ENCODE measurements around the gene PDE7B.

PDE7B gene

GRCh38 chr6:136148051-136148450 lies 296.6 kb downstream of the PDE7B start:
- H4K8ac ChIP-seq (ENCODE audit: low read depth, low read length), result no peak overlapping the region
- H3K79me2 ChIP-seq (ENCODE audit: control insufficient read depth, insufficient read depth, low read length), result no peaks in the 10 kb centered on the region
- no peak overlapping the region for H3K4ac ChIP-seq (ENCODE audit: low read depth, low read length)
- WGBS (ENCODE audit: extremely low coverage, insufficient coverage, low lambda C conversion rate), result no CpG with 5 or more reads among the region's 1 CpG
- no peak overlapping the region for H3K27ac ChIP-seq (ENCODE audit: low read depth, low read length)
- no peaks in the 10 kb centered on the region for H3K27me3 ChIP-seq (ENCODE audit: insufficient read depth, low read length, poor library complexity)
- no peak overlapping the region for H2BK120ac ChIP-seq (ENCODE audit: low read depth, low read length)
- H2BK15ac ChIP-seq (replicated peaks; ENCODE audit: low read depth), result no peak overlapping the region
- no peaks in the 10 kb centered on the region for H3K79me1 ChIP-seq (ENCODE audit: low read length)
- H3K56ac ChIP-seq (ENCODE audit: low read length), result no peak overlapping the region
- no peak overlapping the region for H3K18ac ChIP-seq (ENCODE audit: low read length)
- H3K36me3 ChIP-seq (ENCODE audit: control insufficient read depth, insufficient read depth, low read length), result no peaks in the 10 kb centered on the region
- DNase-seq, result no peak
- no peak overlapping the region for H3K9ac ChIP-seq (ENCODE audit: low read length)
- H3K23ac ChIP-seq (ENCODE audit: low read length), result no peak overlapping the region
- no peak overlapping the region for H2AK5ac ChIP-seq (ENCODE audit: low read length)
- no peaks in the 10 kb centered on the region for H3K4me1 ChIP-seq (ENCODE audit: control insufficient read depth, low read depth, low read length)
- no peak overlapping the region for H3K4me2 ChIP-seq (ENCODE audit: low read length)
- H3K4me3 ChIP-seq (ENCODE audit: low read length), result no peak overlapping the region
- H2BK5ac ChIP-seq (ENCODE audit: low read length), result no peak overlapping the region
- no peak overlapping the region for H4K5ac ChIP-seq (ENCODE audit: low read length)

DNA sequence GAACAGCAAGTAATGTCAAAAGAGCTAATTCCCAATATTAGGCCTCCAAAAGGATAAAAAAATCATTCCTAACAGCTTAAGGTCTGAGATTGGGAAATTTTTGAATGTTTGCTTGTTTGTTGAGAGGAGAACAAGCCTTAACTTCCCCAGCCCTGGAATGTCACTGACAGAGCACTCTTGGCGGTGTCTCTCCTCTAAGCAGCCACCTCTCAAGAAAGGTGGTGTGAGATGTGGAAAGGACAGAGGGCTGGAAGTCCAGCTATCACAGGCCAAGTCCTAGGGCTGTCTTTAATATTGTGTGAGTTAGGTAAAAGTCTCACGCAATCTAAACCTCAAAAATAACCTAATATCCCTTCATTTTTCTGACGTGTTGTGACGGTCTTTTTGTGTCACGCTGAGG lies 297.0 kb downstream of the PDE7B start:
- Histone ChIP-seq H2BK15ac (replicated peaks; ENCODE audit: low read depth) (no peak overlapping the region), H3K4me3 (ENCODE audit: low read length) (no peak overlapping the region), H3K4me1 (ENCODE audit: control insufficient read depth, low read depth, low read length) (no peaks in the 10 kb centered on the region), H4K8ac (ENCODE audit: low read depth, low read length) (no peak overlapping the region), H3K79me1 (ENCODE audit: low read length) (no peaks in the 10 kb centered on the region), H2BK120ac (ENCODE audit: low read depth, low read length) (no peak overlapping the region), H3K9ac (ENCODE audit: low read length) (no peak overlapping the region), H2BK5ac (ENCODE audit: low read length) (no peak overlapping the region), H3K36me3 (ENCODE audit: control insufficient read depth, insufficient read depth, low read length) (no peaks in the 10 kb centered on the region), H3K56ac (ENCODE audit: low read length) (no peak overlapping the region), H3K27ac (ENCODE audit: low read depth, low read length) (no peak overlapping the region), H3K18ac (ENCODE audit: low read length) (no peak overlapping the region), H3K4me2 (ENCODE audit: low read length) (no peak overlapping the region), H3K79me2 (ENCODE audit: control insufficient read depth, insufficient read depth, low read length) (no peaks in the 10 kb centered on the region), H3K4ac (ENCODE audit: low read depth, low read length) (no peak overlapping the region), H4K5ac (ENCODE audit: low read length) (no peak overlapping the region), H3K23ac (ENCODE audit: low read length) (no peak overlapping the region), H3K27me3 (ENCODE audit: insufficient read depth, low read length, poor library complexity) (no peaks in the 10 kb centered on the region), H2AK5ac (ENCODE audit: low read length) (no peak overlapping the region)
- WGBS (ENCODE audit: extremely low coverage, insufficient coverage, low lambda C conversion rate), result no CpG with 5 or more reads among the region's 5 CpGs
- DNase-seq, result no peak

GRCh38 chr6:136149311-136149710 lies 297.8 kb downstream of the PDE7B start:
- H3K27ac ChIP-seq (ENCODE audit: low read depth, low read length), result no peak overlapping the region
- H3K4ac ChIP-seq (ENCODE audit: low read depth, low read length), result no peak overlapping the region
- no peak overlapping the region for H3K23ac ChIP-seq (ENCODE audit: low read length)
- H3K27me3 ChIP-seq (ENCODE audit: insufficient read depth, low read length, poor library complexity), result no peaks in the 10 kb centered on the region
- no peak overlapping the region for H2BK15ac ChIP-seq (replicated peaks; ENCODE audit: low read depth)
- H2BK5ac ChIP-seq (ENCODE audit: low read length), result no peak overlapping the region
- no peak overlapping the region for H3K18ac ChIP-seq (ENCODE audit: low read length)
- no CpG with 5 or more reads among the region's 2 CpGs for WGBS (ENCODE audit: extremely low coverage, insufficient coverage, low lambda C conversion rate)
- H4K8ac ChIP-seq (ENCODE audit: low read depth, low read length), result no peak overlapping the region
- H3K79me2 ChIP-seq (ENCODE audit: control insufficient read depth, insufficient read depth, low read length), result no peaks in the 10 kb centered on the region
- no peaks in the 10 kb centered on the region for H3K36me3 ChIP-seq (ENCODE audit: control insufficient read depth, insufficient read depth, low read length)
- H3K4me3 ChIP-seq (ENCODE audit: low read length), result no peak overlapping the region
- no peak overlapping the region for H2AK5ac ChIP-seq (ENCODE audit: low read length)
- no peak overlapping the region for H3K9ac ChIP-seq (ENCODE audit: low read length)
- DNase-seq, result no peak
- H3K79me1 ChIP-seq (ENCODE audit: low read length), result no peaks in the 10 kb centered on the region
- H3K4me1 ChIP-seq (ENCODE audit: control insufficient read depth, low read depth, low read length), result no peaks in the 10 kb centered on the region
- no peak overlapping the region for H4K5ac ChIP-seq (ENCODE audit: low read length)
- no peak overlapping the region for H3K56ac ChIP-seq (ENCODE audit: low read length)
- no peak overlapping the region for H2BK120ac ChIP-seq (ENCODE audit: low read depth, low read length)
- H3K4me2 ChIP-seq (ENCODE audit: low read length), result no peak overlapping the region

DNA sequence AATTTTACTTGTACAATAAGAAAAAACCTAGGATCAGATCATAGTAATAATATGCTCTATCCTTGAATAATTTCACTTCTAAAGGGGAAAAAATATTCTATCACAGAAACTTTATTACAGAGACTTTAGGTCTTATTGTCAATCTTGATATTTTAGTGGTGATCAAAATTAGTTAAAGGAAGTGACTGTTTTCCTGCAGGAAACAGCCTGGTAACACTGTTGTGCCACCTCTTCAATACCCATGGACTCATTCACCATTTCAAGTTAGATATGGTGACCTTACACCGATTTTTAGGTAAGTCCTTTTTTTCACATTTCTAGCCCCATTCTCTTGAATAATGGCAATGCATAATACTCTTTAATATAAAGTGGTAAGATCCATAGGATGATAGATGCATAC lies 299.5 kb downstream of the PDE7B start:
- no peak overlapping the region for H3K4me3 ChIP-seq (ENCODE audit: low read length)
- H4K5ac ChIP-seq (ENCODE audit: low read length), result no peak overlapping the region

DNA sequence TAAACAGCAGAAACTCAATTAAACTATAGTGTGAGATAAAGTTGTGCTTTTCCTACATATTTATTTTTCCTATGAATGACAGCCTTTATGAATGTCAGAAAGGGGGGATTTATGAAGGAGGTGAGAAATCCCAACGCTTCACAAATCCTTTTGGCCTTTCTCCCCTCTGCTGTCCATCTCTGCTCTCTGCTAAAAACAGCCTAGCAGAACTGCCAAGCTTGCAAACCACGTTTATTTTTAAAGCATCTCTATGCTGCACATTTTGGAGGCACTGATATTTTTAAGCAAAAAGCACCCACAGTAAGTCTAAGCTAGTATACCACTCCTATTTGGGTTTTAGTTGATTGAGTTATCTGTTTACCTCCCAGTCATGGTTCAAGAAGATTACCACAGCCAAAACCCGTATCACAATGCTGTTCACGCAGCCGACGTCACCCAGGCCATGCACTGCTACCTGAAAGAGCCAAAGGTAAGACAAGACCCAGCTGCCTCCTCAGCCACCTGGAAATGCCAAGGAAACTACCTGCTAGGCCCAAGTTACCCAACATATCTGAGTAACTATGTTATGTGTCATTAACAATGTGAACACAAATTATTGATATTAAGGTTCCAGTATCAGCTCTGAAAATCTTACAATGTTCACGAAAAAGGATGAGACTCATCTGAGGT lies 302.3 kb downstream of the PDE7B start:
- Histone ChIP-seq H3K4me3 (ENCODE audit: low read length) (no peak overlapping the region), H3K4me1 (ENCODE audit: control insufficient read depth, low read depth, low read length) (no peaks in the 10 kb centered on the region), H3K79me1 (ENCODE audit: low read length) (no peaks in the 10 kb centered on the region), H3K23ac (ENCODE audit: low read length) (no peak overlapping the region), H3K18ac (ENCODE audit: low read length) (no peak overlapping the region), H3K79me2 (ENCODE audit: control insufficient read depth, insufficient read depth, low read length) (no peaks in the 10 kb centered on the region), H4K8ac (ENCODE audit: low read depth, low read length) (no peak overlapping the region), H2AK5ac (ENCODE audit: low read length) (no peak overlapping the region), H3K36me3 (ENCODE audit: control insufficient read depth, insufficient read depth, low read length) (no peaks in the 10 kb centered on the region), H3K27ac (ENCODE audit: low read depth, low read length) (no peak overlapping the region), H2BK120ac (ENCODE audit: low read depth, low read length) (no peak overlapping the region), H3K27me3 (ENCODE audit: insufficient read depth, low read length, poor library complexity) (no peaks in the 10 kb centered on the region), H4K5ac (ENCODE audit: low read length) (no peak overlapping the region), H3K4ac (ENCODE audit: low read depth, low read length) (no peak overlapping the region), H2BK15ac (replicated peaks; ENCODE audit: low read depth) (no peak overlapping the region), H3K56ac (ENCODE audit: low read length) (no peak overlapping the region), H2BK5ac (ENCODE audit: low read length) (no peak overlapping the region), H3K4me2 (ENCODE audit: low read length) (no peak overlapping the region), H3K9ac (ENCODE audit: low read length) (no peak overlapping the region)
- WGBS (ENCODE audit: extremely low coverage, insufficient coverage, low lambda C conversion rate), result no CpG with 5 or more reads among the region's 7 CpGs
- no peak for DNase-seq

More for the DNA sequence above, 299.5 kb downstream of the PDE7B start:
- no peak overlapping the region for H3K27ac ChIP-seq (ENCODE audit: low read depth, low read length)
- H3K56ac ChIP-seq (ENCODE audit: low read length), result no peak overlapping the region
- no peak overlapping the region for H4K8ac ChIP-seq (ENCODE audit: low read depth, low read length)
- no peaks in the 10 kb centered on the region for H3K79me1 ChIP-seq (ENCODE audit: low read length)
- H3K4ac ChIP-seq (ENCODE audit: low read depth, low read length), result no peak overlapping the region
- no peak overlapping the region for H3K18ac ChIP-seq (ENCODE audit: low read length)
- no CpG with 5 or more reads among the region's 1 CpG for WGBS (ENCODE audit: extremely low coverage, insufficient coverage, low lambda C conversion rate)
- no peaks in the 10 kb centered on the region for H3K27me3 ChIP-seq (ENCODE audit: insufficient read depth, low read length, poor library complexity)
- no peak overlapping the region for H2AK5ac ChIP-seq (ENCODE audit: low read length)
- no peak overlapping the region for H2BK15ac ChIP-seq (replicated peaks; ENCODE audit: low read depth)
- H3K9ac ChIP-seq (ENCODE audit: low read length), result no peak overlapping the region
- no peak overlapping the region for H3K4me2 ChIP-seq (ENCODE audit: low read length)
- DNase-seq, result no peak
- H2BK5ac ChIP-seq (ENCODE audit: low read length), result no peak overlapping the region
- no peak overlapping the region for H2BK120ac ChIP-seq (ENCODE audit: low read depth, low read length)
- no peaks in the 10 kb centered on the region for H3K79me2 ChIP-seq (ENCODE audit: control insufficient read depth, insufficient read depth, low read length)
- H3K23ac ChIP-seq (ENCODE audit: low read length), result no peak overlapping the region
- no peaks in the 10 kb centered on the region for H3K4me1 ChIP-seq (ENCODE audit: control insufficient read depth, low read depth, low read length)
- H3K36me3 ChIP-seq (ENCODE audit: control insufficient read depth, insufficient read depth, low read length), result no peaks in the 10 kb centered on the region

- no peak overlapping the region for H3K27ac ChIP-seq (ENCODE audit: low read depth, low read length)
- no peaks in the 10 kb centered on the region for H3K27me3 ChIP-seq (ENCODE audit: insufficient read depth, low read length, poor library complexity)
- H3K4ac ChIP-seq (ENCODE audit: low read depth, low read length), result no peak overlapping the region
- no peak overlapping the region for H2BK5ac ChIP-seq (ENCODE audit: low read length)
- no peak overlapping the region for H4K8ac ChIP-seq (ENCODE audit: low read depth, low read length)
- H3K4me2 ChIP-seq (ENCODE audit: low read length), result no peak overlapping the region
- H3K9ac ChIP-seq (ENCODE audit: low read length), result no peak overlapping the region
- no peak overlapping the region for H3K4me3 ChIP-seq (ENCODE audit: low read length)
- no peak overlapping the region for H4K5ac ChIP-seq (ENCODE audit: low read length)
- no peaks in the 10 kb centered on the region for H3K79me1 ChIP-seq (ENCODE audit: low read length)
- H3K56ac ChIP-seq (ENCODE audit: low read length), result no peak overlapping the region
- DNase-seq, result no peak
- no peaks in the 10 kb centered on the region for H3K79me2 ChIP-seq (ENCODE audit: control insufficient read depth, insufficient read depth, low read length)
- no peak overlapping the region for H2BK120ac ChIP-seq (ENCODE audit: low read depth, low read length)
- no peak overlapping the region for H2BK15ac ChIP-seq (replicated peaks; ENCODE audit: low read depth)
- H3K36me3 ChIP-seq (ENCODE audit: control insufficient read depth, insufficient read depth, low read length), result no peaks in the 10 kb centered on the region
- no peaks in the 10 kb centered on the region for H3K4me1 ChIP-seq (ENCODE audit: control insufficient read depth, low read depth, low read length)
- no peak overlapping the region for H2AK5ac ChIP-seq (ENCODE audit: low read length)
- H3K18ac ChIP-seq (ENCODE audit: low read length), result no peak overlapping the region
- H3K23ac ChIP-seq (ENCODE audit: low read length), result no peak overlapping the region
Observed at GRCh38 chr6:136155191-136155590, 303.7 kb downstream of the PDE7B start.
